ENCODE results near the gene AFMID. TPM values are rescaled to one million over a fixed set of nuclear protein-coding genes. Genes with fewer than 3 reads are reported as not detected.
A peak's percentile ranks its signal among the peaks of the same experiment; 100 is the strongest.

AFMID gene
- total and polyA plus RNA-seq, 7 donors = 7.4 to 20.8 (median 9.3) TPM

DNA sequence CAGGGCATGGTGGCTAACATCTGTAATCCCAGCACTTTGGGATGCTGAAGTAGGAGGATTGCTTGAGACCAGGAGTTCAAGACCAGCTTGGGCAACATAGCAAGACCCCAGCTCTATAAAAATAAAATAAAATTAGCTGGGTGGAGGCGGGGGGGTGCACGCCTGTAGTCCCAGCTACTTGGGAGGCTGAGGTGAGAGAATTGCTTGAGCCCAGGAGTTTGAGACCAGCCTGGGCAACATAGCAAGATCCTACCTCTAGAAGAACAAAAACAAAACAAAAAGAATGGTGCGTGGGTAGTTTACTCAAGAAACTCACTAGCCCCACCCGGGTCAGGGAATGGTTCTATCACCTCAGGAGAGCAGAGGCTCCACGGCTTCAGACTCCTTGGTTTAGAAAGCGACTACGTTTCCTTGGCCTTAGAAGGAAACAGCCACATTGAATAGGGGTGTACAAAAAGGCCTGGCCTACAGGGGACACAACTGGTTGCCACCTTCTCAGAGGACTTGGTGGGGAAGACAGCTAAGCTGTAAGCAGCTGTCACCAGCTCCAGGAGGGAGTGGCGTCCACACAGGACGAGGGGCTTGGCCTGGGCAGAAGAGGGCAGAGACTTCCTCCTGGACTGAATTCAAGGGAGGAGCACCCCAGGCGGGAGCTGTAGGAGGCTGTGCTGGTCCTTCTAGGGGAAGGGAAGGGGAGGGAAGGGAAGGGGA is 1.0 kb upstream of the AFMID start:
- DNase-seq (peak in 1 of 2 donors; percentile 71), ATAC-seq (peak in 1 of 4 donors; percentile 4)
- intact Hi-C loops (cut with DNase I) = loop anchor here in 1 of 2 donors (5.0 kb wide), 1 partner anchor 66 kb away; no protein-coding TSS in a partner anchor
- Histone ChIP-seq H3K27me3 (ENCODE audit: insufficient read depth in 3 of 3, low read length in 2 of 3) (no peaks in the 10 kb centered on the region), H3K4me1 (peaks cover 8% of the 10 kb centered on the region), H3K9me3 (no peaks in the 10 kb centered on the region), H3K4me3 (peak overlapping the region; percentile 65), H3K27ac (no peak overlapping the region), H3K36me3 (ENCODE audit: insufficient read depth in 1 of 2, low read depth in 1 of 2) (peaks cover 0 to 11% of the 10 kb centered on the region in 2 donors)
- 50 to 75% (median 61%) methylated on average over 7 to 10 of the region's 10 CpGs for WGBS, 3 donors
- TF ChIP-seq, protein P1, sequence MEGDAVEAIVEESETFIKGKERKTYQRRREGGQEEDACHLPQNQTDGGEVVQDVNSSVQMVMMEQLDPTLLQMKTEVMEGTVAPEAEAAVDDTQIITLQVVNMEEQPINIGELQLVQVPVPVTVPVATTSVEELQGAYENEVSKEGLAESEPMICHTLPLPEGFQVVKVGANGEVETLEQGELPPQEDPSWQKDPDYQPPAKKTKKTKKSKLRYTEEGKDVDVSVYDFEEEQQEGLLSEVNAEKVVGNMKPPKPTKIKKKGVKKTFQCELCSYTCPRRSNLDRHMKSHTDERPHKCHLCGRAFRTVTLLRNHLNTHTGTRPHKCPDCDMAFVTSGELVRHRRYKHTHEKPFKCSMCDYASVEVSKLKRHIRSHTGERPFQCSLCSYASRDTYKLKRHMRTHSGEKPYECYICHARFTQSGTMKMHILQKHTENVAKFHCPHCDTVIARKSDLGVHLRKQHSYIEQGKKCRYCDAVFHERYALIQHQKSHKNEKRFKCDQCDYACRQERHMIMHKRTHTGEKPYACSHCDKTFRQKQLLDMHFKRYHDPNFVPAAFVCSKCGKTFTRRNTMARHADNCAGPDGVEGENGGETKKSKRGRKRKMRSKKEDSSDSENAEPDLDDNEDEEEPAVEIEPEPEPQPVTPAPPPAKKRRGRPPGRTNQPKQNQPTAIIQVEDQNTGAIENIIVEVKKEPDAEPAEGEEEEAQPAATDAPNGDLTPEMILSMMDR (IDR thresholded peaks at IDR 0.05) = no peak

DNA sequence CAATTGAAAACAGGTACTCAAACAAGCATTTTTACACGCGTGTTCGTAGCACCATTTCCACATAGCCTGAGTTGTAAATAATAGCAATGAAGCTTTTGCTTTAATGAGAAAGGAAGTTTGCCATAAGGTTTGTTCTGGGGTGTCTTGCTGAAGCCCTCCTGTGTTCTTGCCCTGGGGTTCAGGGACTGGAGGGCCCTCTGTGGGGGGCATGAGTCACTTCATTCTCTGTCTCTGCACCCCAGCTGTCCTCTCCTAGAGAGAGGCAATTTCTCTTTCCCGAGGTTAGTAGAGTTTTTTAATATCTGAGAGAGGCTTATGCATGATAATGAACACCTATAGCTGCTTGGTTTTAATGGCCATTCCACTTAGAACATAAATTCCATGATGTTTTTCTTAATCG is 9.6 kb downstream of the AFMID start:
- 69 to 88% (median 87%) methylated on average over 5 of the region's 5 CpGs for WGBS, 3 donors
- TF ChIP-seq, protein P1 (IDR thresholded peaks at IDR 0.05) = no peak
- peaks cover 0 to 49% of the 10 kb centered on the region in 2 donors for H3K36me3 ChIP-seq (ENCODE audit: insufficient read depth in 1 of 2, low read depth in 1 of 2)
- no peaks in the 10 kb centered on the region for H3K27me3 ChIP-seq (ENCODE audit: insufficient read depth in 3 of 3, low read length in 2 of 3)
- intact Hi-C loops (cut with DNase I) = no loop called here
- H3K4me3 ChIP-seq = no peak overlapping the region
- H3K4me1 ChIP-seq = no peaks in the 10 kb centered on the region
- no peak overlapping the region for H3K27ac ChIP-seq
- no peaks in the 10 kb centered on the region for H3K9me3 ChIP-seq
- DNase-seq (no peak), ATAC-seq (no peak)

DNA sequence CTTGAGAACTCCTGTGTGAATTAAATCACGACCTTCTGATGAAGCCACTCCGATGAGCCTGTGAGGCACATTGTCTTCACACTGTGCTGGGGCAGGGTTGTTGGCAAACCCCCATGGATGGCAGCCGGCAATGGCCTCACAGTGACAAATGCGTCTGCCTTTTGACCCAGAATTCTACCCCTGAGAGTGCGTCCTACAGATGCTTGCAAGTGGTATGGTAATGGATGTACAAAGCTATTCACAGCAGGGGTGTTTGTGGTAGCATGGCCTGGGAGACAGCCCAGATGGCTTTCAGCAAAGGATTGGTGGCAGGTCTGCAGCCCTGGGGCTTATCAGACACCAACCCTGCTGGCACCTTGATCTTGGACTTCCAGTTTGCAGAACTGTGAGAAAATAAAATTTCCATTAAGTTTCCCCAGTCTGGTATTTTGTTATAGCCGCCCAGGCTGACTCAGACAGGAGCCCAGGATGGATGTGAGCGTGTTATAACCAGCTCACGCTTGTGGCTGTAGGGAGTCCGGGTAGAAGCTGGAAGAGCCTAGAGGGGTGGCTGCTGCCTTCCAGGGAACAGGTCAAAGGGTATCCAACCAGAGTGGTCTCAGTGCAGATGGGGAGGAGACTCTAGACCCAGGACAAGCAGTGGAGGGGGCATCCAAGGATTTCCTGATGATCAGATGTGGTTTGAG is 10.1 kb downstream of the AFMID start:
- ATAC-seq (no peak), DNase-seq (no peak)
- Histone ChIP-seq H3K27ac (no peak overlapping the region), H3K4me3 (no peak overlapping the region), H3K27me3 (ENCODE audit: insufficient read depth in 3 of 3, low read length in 2 of 3) (no peaks in the 10 kb centered on the region), H3K9me3 (no peaks in the 10 kb centered on the region), H3K4me1 (no peaks in the 10 kb centered on the region), H3K36me3 (ENCODE audit: insufficient read depth in 1 of 2, low read depth in 1 of 2) (peaks cover 0 to 43% of the 10 kb centered on the region in 2 donors)
- WGBS, 3 donors = 71 to 84% (median 74%) methylated on average over 9 of the region's 9 CpGs
- TF ChIP-seq, protein P1 (IDR thresholded peaks at IDR 0.05) = no peak
- intact Hi-C loops (cut with DNase I) = no loop called here

DNA sequence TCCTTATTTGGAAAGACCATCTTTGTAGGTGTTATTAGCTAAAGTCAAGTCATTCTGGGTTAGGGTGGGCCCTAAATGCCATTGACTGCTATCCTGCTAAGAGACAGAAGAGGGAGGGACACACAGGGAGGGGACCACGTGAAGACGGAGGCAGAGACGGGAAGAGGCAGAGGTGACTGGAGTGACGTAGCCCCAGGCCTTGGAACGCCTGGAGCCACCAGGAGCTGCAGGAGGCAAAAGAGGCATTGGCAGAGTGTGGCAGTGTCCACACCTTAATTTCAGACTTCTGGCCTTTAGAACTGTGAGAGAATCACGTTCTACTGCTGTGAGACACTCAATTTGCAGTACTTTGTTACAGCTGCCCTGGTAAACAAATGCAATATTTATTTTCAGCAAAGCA is 13.3 kb downstream of the AFMID start:
- Histone ChIP-seq H3K4me3 (no peak overlapping the region), H3K36me3 (ENCODE audit: insufficient read depth in 1 of 2, low read depth in 1 of 2) (peaks cover 0 to 23% of the 10 kb centered on the region in 2 donors), H3K4me1 (no peaks in the 10 kb centered on the region), H3K27ac (no peak overlapping the region), H3K9me3 (no peaks in the 10 kb centered on the region), H3K27me3 (ENCODE audit: insufficient read depth in 3 of 3, low read length in 2 of 3) (no peaks in the 10 kb centered on the region)
- DNase-seq (no peak), ATAC-seq (no peak)
- intact Hi-C loops (cut with DNase I) = no loop called here
- WGBS, 3 donors = 90 to 93% (median 91%) methylated on average over 6 of the region's 6 CpGs
- TF ChIP-seq, protein P1 (IDR thresholded peaks at IDR 0.05) = no peak

Data from psoas muscle (tissue), 8 donors.